SIG-M5 treated with dmso at 0.1 percent for 504 hours (cell line): ENCODE results near the gene AKT3.

Experiments used
- DNase-seq: peaks from one replicate; lab custom pipeline; 2025; ENCODE audit not compliant: unreplicated experiment; lab: John Stamatoyannopoulos, UW

The AKT3 gene

GRCh38 chr1:243525085-243525487 lies 325.0 kb downstream of the AKT3 start:
- DNase-seq: no peak

GRCh38 chr1:243523766-243524165 lies 326.3 kb downstream of the AKT3 start:
- no peak for DNase-seq

GRCh38 chr1:243520831-243521230 lies 329.2 kb downstream of the AKT3 start:
- DNase-seq: no peak

GRCh38 chr1:243514927-243515326 lies 335.1 kb downstream of the AKT3 start:
- DNase-seq: no peak

GRCh38 chr1:243513726-243514491 lies 336.1 kb downstream of the AKT3 start:
- DNase-seq: no peak

DNA sequence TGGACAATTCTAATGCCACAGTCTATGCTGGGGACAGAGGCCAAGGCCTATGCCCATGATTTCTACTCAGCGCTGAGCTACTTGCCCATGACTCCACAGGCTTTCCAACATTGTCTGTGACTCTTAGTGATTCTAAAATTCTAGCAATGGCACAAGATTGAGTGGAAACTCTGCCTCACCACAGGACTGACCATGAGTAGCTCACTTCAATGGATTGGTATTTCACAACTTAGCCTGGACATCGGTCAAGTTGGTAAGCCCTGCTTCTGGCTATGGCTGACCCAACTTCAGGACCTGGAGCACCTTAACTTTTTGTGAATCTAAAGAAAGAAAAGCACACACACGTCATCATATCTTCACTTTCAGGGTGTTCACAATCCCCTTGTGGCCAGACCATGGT lies 339.1 kb downstream of the AKT3 start:
- DNase-seq: no peak

- no peak for DNase-seq
These were observed 341.1 kb downstream of the AKT3 start for GRCh38 chr1:243508943-243509342.

DNA sequence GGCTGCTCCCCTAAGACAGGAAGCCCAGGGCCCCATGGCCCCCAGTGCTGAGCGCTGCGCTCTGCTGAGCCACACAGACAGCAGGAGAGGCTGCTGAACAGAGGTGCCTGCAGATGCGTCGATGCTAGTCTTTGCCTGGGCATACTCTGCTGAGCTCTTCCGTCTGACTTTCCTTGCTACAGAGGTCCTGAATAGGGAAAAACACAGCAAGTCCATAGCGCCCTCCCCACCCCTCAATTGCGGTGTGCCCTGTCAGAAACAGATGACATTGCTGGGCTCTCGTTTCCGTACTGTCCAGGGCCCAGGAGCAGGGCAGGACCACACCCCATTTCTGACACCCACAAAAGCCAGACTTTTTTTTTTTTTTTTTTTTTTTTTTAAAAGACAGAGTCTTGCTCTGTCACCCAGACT lies 341.7 kb downstream of the AKT3 start:
- DNase-seq: no peak

GRCh38 chr1:243507672-243508302 lies 342.3 kb downstream of the AKT3 start:
- no peak for DNase-seq

DNA sequence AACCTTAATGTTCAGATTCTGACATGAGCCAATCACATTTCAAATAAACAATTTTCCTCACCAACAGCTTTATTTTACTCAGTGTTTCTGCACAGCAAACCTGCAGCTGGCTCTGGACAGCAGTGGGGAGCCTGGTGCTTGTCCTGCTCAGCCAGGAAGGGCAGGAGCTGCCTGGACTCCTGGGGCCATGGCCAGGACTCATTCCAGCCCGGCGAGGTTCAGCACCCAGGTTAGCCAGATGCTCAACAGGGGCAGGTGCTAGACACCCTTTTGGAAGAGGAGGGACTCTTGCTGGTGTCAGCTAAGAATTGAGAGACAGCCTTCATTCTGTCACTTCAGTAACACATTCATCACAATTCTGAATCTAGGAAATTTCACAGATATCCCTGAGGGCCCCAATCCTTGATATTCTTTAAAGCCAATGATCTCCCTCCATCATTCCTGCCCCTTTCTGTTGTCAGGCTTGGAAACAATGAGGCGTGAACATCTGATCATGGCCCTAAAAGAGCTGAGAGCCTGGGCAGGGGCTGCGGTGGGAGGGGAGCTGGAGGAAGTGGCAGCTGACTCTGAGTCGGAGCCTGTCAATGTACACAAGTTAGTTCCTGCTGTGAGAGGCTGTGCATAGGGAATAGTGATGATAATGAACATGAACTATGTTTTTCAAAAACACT lies 342.9 kb downstream of the AKT3 start:
- no peak for DNase-seq

DNA sequence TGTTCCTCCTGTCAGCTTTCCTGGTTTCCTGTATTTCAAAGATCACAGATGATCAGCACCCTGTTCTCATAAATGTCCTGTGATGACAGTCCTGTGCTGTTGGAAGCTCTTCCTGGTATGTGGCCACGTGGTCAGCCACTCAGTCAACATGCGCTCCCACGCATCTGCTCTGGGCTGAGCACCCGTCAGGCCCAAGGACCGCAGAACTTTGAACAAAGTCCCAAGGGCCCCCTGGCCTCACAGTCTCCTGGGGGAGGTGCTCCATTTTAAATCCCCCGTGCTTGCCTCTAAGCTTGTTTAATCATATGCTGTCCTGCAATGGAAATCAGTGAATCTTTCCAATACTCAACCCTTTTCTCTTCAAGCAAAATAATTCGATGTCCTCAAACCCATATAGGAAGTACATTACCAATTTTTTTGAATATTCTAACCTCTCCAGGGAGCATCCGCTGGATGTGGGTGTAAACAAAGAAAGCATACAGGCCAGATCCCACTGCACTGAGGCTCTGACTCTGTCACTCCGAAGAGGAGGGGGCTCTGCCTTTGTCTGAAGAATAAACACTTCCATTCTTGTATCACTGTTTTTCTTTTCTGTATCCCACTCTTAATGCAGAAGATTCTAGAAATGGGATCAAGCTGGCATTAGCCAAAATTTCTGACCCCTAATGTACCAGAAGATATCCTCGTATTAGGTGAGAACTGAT lies 343.9 kb downstream of the AKT3 start:
- DNase-seq: no peak

- DNase-seq: no peak
These were observed 346.9 kb downstream of the AKT3 start for GRCh38 chr1:243503155-243503554.

DNA sequence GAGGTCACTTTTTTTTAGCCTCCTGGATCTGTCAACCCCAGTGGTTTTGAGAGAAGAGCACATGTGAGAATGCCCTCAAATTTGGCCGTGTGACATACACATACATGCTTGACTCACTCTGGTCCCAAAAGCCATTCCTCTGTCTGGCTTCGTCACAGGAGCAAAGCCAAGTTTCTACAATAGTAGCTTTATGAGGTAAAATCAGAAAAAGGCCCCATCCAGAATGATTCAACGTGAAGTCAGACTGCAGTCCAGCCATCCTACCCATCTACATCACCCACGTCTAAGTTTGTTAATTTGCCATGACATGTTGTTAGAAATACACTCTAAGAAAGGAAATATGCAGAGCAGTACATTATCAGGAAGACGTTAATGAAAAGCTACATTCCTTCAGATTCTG lies 349.0 kb downstream of the AKT3 start:
- no peak for DNase-seq

DNA sequence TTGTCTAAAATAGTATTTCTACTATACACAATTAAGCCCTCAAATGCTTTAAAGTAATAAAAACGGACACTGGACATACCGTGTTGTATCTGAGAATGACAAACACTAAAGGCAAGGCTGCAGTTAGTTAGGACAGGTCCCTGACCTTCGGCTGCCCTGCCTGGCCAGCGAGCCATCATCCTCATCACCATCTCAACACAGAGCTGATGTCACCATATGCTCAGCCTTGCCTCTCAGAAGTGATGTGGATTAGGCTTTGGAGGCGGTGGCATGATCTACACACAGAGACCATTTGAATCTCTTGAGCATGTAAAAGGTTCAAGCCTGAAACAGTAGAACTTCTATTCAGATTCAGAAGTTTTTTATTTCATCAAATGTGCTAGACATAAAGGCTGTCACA lies 349.5 kb downstream of the AKT3 start:
- no peak for DNase-seq

- DNase-seq: no peak
These were observed 350.3 kb downstream of the AKT3 start for GRCh38 chr1:243499711-243500110.

- no peak for DNase-seq
These were observed 350.8 kb downstream of the AKT3 start for GRCh38 chr1:243499248-243499647.

DNA sequence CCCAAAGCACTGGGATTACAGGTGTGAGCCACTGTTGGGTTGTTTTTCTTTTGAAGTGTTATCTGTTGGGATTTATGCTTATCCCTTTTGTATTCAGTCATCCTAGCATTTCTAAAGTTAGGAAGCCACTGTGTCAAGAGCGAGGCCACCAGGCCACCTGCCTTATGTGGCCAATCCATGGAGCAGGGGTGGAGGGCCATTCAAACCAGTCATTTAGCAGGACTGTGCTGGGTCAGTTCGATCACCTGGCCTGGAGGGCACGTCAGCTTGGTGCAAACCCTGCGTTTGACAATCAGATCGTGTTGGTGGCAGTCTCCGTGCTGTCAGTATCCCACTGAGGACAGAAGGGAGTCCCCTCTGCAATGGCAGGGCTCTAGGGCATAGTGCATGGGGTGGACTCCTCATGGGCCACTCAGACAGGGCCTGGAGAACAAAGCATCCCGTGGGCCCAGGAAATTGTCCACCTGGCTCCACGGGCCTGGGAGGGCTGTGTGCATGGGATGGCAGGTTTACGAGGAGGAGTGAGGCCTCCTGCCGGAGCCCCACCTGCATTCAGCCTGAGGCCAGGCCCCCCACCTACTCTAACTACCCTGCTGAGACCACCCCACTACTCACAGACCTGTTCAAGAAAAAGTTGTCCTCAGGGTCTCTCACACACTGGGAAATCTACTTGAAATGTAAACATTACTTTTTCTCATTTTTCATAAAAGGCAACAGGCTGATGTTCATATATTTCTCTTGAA lies 351.9 kb downstream of the AKT3 start:
- DNase-seq: no peak

GRCh38 chr1:243496806-243497205 lies 353.2 kb downstream of the AKT3 start:
- DNase-seq: no peak

GRCh38 chr1:243496187-243496646 lies 353.8 kb downstream of the AKT3 start:
- no peak for DNase-seq

DNA sequence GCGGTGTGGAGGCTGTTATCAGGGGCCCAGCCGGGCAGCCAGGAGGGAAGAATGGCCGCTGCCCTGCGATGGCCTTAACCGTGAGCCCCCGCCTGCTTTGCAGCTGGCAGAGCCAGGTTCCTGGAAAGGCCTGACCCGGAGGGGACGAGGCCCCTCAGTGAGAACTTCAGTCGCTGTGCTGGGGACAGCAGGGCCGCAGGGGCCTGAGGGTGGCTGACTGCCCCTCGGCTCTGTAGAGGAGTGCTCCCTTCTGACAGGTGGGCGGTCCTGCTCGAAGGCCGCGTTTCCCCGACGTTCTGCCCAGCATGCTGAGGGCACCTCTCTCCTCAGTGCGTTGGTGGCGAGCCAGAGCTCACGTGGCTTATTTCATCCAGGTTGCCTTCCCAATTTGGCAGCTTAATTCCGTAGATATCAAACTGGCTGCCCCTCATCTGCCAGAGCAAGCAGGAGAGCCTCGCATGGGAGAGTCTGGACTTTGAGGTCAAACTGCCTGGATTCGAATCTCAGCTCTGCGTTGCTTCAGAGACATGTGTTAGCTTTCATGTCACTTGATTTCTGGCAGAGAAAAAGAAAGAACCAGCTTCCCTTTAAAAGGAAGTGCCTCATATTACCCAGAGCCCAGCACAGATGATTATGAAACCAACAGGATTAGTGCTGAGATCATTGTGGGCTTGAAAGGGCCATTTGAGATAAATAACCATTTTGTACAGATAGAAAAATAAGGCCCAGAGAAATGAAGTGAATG lies 354.4 kb downstream of the AKT3 start:
- peak; percentile 87 for DNase-seq
